Liver (tissue), 3 donors: ENCODE measurements around the gene CAMK1D.

ENCODE experiments used
- ATF3 ChIP-seq: IDR thresholded peaks from 2 replicates; pipeline ENCODE4 v1.6.1; 2016; ENCODE audit warnings: antibody characterized with exemption
- CTCF ChIP-seq: fragments of 150-350 bp; IDR thresholded peaks from 2 replicates; pipeline ENCODE4 v1.5.1; 2017; ENCODE audit warnings: improper control_type of control experiment, low read depth, low read length; ENCODE audit not compliant: missing input control
- EGR1 ChIP-seq, 2 donors: IDR thresholded peaks; 2 replicates each; pipeline ENCODE4 v1.6.1; 2016 to 2018; ENCODE audit warnings: antibody characterized with exemption in 2 of 2, low read depth in 2 of 2
- GABPA ChIP-seq, 2 donors: IDR thresholded peaks in 1 of 2; conservative IDR thresholded peaks in 1 of 2; 2 replicates each; pipeline ENCODE4 v1.6.1; 2016; ENCODE audit warnings: antibody characterized with exemption in 2 of 2, mild to moderate bottlenecking in 1 of 2, moderate library complexity in 1 of 2
- JUND ChIP-seq, 2 donors: IDR thresholded peaks; 2 replicates each; pipeline ENCODE4 v1.6.1; 2016; ENCODE audit warnings: antibody characterized with exemption in 2 of 2
- MAX ChIP-seq: IDR thresholded peaks from 2 replicates; pipeline ENCODE4 v1.6.1; 2016; ENCODE audit warnings: antibody characterized with exemption
- RAD21 ChIP-seq, 2 donors: IDR thresholded peaks; 2 replicates each; pipeline ENCODE4 v1.6.1; 2016; ENCODE audit warnings: antibody characterized with exemption in 2 of 2, mild to moderate bottlenecking in 2 of 2
- RXRA ChIP-seq, 2 donors: IDR thresholded peaks; 2 replicates each; pipeline ENCODE4 v1.6.1; 2017 to 2018; ENCODE audit warnings: antibody characterized with exemption in 2 of 2, mild to moderate bottlenecking in 1 of 2
- SP1 ChIP-seq: IDR thresholded peaks from 2 replicates; pipeline ENCODE4 v1.6.1; 2018; ENCODE audit warnings: antibody characterized with exemption, mild to moderate bottlenecking
- TAF1 ChIP-seq: conservative IDR thresholded peaks from 2 replicates; pipeline ENCODE4 v1.6.1; 2016; ENCODE audit warnings: antibody characterized with exemption, mild to moderate bottlenecking
- YY1 ChIP-seq: IDR thresholded peaks from 2 replicates; pipeline ENCODE4 v1.6.1; 2016; ENCODE audit warnings: antibody characterized with exemption, mild to moderate bottlenecking
- TF ChIP-seq, protein P1 (sequence below): IDR thresholded peaks from 2 replicates; pipeline ENCODE4 v1.6.1; 2016; ENCODE audit warnings: antibody characterized with exemption, mild to moderate bottlenecking
- TF ChIP-seq, protein P2 (sequence below): IDR thresholded peaks from 2 replicates; pipeline ENCODE4 v1.6.1; 2016; ENCODE audit warnings: antibody characterized with exemption
- donor health status: healthy.
- donor health status: healthy.

DNA sequence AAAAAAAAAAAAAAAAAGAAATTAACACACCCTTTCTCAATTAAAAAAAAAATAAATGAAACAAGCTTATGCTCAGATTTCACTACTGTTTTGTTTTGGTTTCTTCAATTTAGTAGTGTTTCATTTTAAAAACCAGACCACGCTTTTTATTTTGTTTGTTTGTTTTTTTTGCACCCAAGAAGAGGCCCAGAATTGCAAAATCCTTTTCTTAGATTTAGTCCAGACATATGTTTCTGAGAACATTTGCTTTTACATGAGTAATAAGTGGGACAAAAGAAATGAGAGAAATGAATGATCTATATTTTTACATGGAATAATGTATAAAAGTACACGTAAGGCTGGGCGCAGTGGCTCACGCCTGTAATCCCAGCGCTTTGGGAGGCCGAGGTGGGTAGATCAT, 34.5 kb upstream of the CAMK1D start:
- TF ChIP-seq JUND (IDR thresholded peaks at IDR 0.05) (no peak), CTCF (no peak), SP1 (no peak), EGR1 (IDR thresholded peaks at IDR 0.05; ENCODE audit: low read depth in 2 of 2) (no peak), YY1 (no peak), MAX (no peak), TAF1 (no peak), RAD21 (IDR thresholded peaks at IDR 0.05) (no peak), ATF3 (no peak), RXRA (IDR thresholded peaks at IDR 0.05) (no peak), GABPA (IDR thresholded peaks at IDR 0.05 in 1 of 2, conservative IDR thresholded peaks at IDR 0.05 in 1 of 2) (no peak)
- TF ChIP-seq, protein P1, sequence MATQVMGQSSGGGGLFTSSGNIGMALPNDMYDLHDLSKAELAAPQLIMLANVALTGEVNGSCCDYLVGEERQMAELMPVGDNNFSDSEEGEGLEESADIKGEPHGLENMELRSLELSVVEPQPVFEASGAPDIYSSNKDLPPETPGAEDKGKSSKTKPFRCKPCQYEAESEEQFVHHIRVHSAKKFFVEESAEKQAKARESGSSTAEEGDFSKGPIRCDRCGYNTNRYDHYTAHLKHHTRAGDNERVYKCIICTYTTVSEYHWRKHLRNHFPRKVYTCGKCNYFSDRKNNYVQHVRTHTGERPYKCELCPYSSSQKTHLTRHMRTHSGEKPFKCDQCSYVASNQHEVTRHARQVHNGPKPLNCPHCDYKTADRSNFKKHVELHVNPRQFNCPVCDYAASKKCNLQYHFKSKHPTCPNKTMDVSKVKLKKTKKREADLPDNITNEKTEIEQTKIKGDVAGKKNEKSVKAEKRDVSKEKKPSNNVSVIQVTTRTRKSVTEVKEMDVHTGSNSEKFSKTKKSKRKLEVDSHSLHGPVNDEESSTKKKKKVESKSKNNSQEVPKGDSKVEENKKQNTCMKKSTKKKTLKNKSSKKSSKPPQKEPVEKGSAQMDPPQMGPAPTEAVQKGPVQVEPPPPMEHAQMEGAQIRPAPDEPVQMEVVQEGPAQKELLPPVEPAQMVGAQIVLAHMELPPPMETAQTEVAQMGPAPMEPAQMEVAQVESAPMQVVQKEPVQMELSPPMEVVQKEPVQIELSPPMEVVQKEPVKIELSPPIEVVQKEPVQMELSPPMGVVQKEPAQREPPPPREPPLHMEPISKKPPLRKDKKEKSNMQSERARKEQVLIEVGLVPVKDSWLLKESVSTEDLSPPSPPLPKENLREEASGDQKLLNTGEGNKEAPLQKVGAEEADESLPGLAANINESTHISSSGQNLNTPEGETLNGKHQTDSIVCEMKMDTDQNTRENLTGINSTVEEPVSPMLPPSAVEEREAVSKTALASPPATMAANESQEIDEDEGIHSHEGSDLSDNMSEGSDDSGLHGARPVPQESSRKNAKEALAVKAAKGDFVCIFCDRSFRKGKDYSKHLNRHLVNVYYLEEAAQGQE = no peak
- TF ChIP-seq, protein P2, sequence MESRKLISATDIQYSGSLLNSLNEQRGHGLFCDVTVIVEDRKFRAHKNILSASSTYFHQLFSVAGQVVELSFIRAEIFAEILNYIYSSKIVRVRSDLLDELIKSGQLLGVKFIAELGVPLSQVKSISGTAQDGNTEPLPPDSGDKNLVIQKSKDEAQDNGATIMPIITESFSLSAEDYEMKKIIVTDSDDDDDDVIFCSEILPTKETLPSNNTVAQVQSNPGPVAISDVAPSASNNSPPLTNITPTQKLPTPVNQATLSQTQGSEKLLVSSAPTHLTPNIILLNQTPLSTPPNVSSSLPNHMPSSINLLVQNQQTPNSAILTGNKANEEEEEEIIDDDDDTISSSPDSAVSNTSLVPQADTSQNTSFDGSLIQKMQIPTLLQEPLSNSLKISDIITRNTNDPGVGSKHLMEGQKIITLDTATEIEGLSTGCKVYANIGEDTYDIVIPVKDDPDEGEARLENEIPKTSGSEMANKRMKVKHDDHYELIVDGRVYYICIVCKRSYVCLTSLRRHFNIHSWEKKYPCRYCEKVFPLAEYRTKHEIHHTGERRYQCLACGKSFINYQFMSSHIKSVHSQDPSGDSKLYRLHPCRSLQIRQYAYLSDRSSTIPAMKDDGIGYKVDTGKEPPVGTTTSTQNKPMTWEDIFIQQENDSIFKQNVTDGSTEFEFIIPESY = no peak
